Measurements from ENCODE around the gene SHQ1. TPM values are rescaled to one million over a fixed set of nuclear protein-coding genes. Genes with fewer than 3 reads are reported as not detected.
A peak's percentile ranks its signal among the peaks of the same experiment; 100 is the strongest.

The SHQ1 gene
- total and polyA plus RNA-seq, 11 donors, result 7.2 to 26.0 (median 19.9) TPM

DNA sequence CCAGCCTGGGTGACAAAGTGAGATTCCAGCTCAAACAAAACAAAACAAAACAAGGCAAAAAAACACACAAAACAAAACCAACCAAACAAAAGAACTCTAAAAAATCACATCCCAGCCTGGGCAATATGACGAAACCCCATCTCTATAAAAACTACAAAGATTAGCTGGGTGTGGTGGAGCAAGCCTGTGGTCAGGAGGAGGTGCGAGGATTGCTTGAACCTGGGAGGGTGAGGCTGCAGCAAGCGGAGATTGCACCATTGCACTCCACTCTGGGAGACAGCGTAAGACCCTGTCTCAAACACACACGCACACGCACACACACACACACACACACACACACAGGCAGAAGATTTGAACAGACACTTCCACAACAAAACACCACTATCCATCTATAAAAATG lies 99.6 kb downstream of the SHQ1 start:
- H3K27me3 ChIP-seq, result no peaks in the 10 kb centered on the region
- intact Hi-C loops (cut with DNase I), result no loop called here
- H3K4me1 ChIP-seq, result peaks cover 0 to 10% (median 0%) of the 10 kb centered on the region in 12 donors
- DNase-seq, result no peak
- WGBS, 4 donors, result 84 to 97% (median 94%) methylated on average over 6 of the region's 6 CpGs
- no peaks in the 10 kb centered on the region for H3K9me3 ChIP-seq
- TF ChIP-seq, protein P1, sequence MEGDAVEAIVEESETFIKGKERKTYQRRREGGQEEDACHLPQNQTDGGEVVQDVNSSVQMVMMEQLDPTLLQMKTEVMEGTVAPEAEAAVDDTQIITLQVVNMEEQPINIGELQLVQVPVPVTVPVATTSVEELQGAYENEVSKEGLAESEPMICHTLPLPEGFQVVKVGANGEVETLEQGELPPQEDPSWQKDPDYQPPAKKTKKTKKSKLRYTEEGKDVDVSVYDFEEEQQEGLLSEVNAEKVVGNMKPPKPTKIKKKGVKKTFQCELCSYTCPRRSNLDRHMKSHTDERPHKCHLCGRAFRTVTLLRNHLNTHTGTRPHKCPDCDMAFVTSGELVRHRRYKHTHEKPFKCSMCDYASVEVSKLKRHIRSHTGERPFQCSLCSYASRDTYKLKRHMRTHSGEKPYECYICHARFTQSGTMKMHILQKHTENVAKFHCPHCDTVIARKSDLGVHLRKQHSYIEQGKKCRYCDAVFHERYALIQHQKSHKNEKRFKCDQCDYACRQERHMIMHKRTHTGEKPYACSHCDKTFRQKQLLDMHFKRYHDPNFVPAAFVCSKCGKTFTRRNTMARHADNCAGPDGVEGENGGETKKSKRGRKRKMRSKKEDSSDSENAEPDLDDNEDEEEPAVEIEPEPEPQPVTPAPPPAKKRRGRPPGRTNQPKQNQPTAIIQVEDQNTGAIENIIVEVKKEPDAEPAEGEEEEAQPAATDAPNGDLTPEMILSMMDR (IDR thresholded peaks at IDR 0.05), result no peak
- no peak for TF ChIP-seq POLR2A (IDR thresholded peaks at IDR 0.05)
- H3K36me3 ChIP-seq, result peaks cover 0 to 6% (median 0%) of the 10 kb centered on the region in 9 donors
- no peak for ATAC-seq
- H3K27ac ChIP-seq, result no peak overlapping the region
- no peak overlapping the region for H3K4me3 ChIP-seq

DNA sequence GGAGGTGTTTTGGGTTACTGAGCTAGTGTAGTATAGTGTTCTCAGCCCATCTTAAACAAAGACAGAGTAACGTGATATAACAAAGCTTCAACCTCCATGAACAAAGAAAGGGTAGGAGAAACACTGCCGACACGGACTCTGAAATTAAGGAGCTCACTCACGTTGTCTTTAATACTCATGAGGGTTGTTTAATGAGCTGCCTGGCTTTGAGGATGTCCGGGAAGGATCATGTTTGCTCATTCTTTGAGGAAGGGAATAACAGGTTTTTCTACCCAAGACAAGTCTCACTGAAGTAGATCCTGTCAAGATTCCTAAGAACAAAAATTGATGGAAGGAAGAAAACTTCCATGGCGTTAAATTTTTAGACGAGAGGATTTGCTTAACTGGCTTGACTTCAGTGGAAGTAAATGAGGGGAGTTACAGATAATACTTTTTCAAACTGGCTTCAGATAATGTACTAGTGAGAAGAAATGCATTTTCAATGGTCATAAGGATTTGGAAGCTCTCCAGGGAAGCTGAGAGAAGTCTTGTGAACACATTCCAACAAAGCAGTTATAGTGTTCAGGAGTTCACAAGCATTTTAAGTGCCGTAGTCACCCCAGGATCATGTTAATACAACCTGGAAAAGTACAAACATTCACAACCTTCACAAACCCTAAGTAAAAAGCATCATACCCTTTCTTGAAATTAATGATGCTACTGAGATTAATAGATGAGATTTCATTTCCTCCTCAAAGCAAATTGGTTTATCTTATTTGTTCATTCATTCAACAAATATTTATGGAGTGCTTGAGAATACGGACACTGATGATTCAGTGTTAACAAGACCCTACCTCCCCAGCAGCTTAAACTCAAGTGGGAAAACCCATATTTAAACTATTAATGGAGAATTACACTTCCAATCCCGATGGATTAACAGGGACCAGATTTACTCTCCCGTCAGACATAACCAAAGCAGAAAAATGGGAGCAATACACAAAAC lies 101.5 kb downstream of the SHQ1 start:
- ATAC-seq (no peak), DNase-seq (no peak)
- Histone ChIP-seq H3K9me3 (no peaks in the 10 kb centered on the region), H3K36me3 (peaks cover 0 to 6% (median 0%) of the 10 kb centered on the region in 9 donors), H3K4me1 (peaks cover 0 to 10% (median 0%) of the 10 kb centered on the region in 12 donors), H3K27me3 (no peaks in the 10 kb centered on the region), H3K4me3 (no peak overlapping the region), H3K27ac (no peak overlapping the region)
- TF ChIP-seq, protein P1 (IDR thresholded peaks at IDR 0.05), result no peak
- no peak for TF ChIP-seq POLR2A (IDR thresholded peaks at IDR 0.05)
- WGBS, 4 donors, result 68 to 81% (median 73%) methylated on average over 11 of the region's 11 CpGs
- intact Hi-C loops (cut with DNase I), result no loop called here

DNA sequence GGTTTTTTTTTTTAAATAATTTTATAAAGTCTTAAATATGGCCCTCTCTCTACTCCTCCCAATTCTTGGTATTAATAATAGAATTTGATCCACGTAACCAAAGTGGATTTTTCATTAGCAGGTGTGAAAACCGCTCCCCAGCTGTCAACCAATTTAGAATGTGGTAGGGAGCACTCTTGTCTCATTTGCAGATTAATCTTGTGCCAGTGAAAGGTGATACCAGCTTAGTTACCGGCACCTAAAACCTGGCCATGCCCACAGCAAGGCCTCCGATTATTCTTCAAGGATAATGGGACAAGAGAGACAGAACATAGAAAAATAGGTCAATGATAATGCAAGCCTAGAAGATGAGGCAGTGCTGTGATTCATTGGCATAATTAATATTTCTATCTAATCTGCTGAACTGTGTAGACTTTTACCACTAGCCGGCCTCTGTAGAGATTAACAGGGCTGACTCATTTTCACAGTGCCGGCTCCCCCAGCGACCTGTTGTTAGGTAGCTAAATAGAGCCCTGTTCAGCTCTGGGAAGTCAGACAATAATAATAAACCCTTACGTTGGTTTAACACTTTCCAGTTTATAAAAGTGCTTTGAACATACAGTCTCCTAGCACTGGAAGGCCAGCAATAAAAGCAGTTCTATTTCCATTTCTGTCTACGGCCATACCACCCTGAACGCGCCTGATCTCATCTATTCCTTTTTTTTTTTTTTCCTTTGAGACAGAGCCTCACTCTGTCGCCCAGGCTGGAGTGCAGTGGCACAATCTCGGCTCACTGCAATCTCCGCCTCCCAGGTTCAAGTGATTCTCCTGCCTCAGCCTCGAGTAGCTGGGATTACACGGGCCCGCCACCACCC lies 102.9 kb downstream of the SHQ1 start:
- Histone ChIP-seq H3K4me3 (no peak overlapping the region), H3K4me1 (peaks cover 0 to 10% (median 0%) of the 10 kb centered on the region in 12 donors), H3K9me3 (no peaks in the 10 kb centered on the region), H3K27me3 (no peaks in the 10 kb centered on the region), H3K27ac (no peak overlapping the region), H3K36me3 (peaks cover 0 to 5% (median 0%) of the 10 kb centered on the region in 9 donors)
- WGBS, 4 donors, result 75 to 79% (median 76%) methylated on average over 16 to 17 of the region's 17 CpGs
- intact Hi-C loops (cut with DNase I), result no loop called here
- ATAC-seq, result peak in 2 of 4 donors; percentile 28 to 61
- DNase-seq, result no peak
- TF ChIP-seq, protein P1 (IDR thresholded peaks at IDR 0.05), result no peak
- TF ChIP-seq POLR2A (IDR thresholded peaks at IDR 0.05), result no peak

DNA sequence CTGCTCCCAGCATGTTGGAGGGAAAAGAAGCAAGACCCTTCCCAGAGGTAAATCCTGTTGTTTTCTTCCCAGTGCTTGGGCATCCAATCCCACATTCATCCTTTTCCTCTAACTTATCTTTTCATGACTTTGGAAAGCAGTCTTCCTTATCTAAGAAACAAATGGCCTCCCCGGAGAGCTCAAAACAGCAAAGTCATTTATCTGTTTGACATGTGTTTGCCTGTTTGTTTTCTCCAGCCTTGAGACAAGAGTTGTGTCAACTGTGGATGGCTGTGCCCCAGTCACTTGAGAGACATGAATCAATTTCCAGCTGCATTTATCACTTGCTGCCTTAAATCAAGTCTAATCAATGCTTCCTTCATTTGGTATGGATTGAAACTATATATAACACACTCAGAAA lies 103.9 kb downstream of the SHQ1 start:
- Histone ChIP-seq H3K27me3 (peaks cover 0 to 3% (median 0%) of the 10 kb centered on the region in 9 donors), H3K9me3 (no peaks in the 10 kb centered on the region), H3K4me1 (peaks cover 0 to 10% (median 0%) of the 10 kb centered on the region in 12 donors), H3K36me3 (no peaks in the 10 kb centered on the region), H3K4me3 (no peak overlapping the region), H3K27ac (no peak overlapping the region)
- 16 to 23% (median 18%) methylated on average over 1 of the region's 1 CpG for WGBS, 4 donors
- intact Hi-C loops (cut with DNase I), result no loop called here
- DNase-seq, result no peak
- no peak for ATAC-seq
- TF ChIP-seq POLR2A (IDR thresholded peaks at IDR 0.05), result no peak

Data from heart left ventricle (tissue), 16 donors.